ENCODE results near the gene RAB31. TPM values are rescaled to one million over a fixed set of nuclear protein-coding genes. Genes with fewer than 3 reads are reported as not detected.

Gene RAB31
- total RNA-seq, 1 experiment from 2014 or later = 66.9 TPM

- DNase-seq (ENCODE audit: extremely low read depth, low read depth) = no peak
Measured at GRCh38 chr18:9711361-9712129, 3.4 kb downstream of the RAB31 start.

DNA sequence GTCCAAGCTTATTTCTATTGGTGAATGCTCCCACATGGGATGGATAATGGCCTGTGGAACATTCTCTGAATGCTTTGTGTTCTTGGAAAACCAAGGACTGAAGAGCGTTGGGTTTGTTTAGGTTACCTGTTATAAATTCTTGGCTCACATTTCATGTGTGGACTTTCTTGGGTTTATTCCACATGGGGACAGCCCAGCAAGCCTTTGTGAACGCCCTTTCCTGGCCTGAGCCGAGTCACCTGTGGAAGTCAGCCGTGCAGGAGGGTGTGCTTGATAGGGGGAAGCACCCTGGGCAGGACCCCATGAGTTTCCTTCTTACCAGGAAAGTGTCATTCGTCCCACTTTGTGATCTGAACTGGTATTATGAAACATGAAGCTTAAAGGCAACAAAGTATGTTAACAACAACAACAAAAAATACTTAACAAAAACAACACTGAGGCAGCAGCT lies 4.1 kb downstream of the RAB31 start:
- DNase-seq (ENCODE audit: extremely low read depth, low read depth) = no peak

DNA sequence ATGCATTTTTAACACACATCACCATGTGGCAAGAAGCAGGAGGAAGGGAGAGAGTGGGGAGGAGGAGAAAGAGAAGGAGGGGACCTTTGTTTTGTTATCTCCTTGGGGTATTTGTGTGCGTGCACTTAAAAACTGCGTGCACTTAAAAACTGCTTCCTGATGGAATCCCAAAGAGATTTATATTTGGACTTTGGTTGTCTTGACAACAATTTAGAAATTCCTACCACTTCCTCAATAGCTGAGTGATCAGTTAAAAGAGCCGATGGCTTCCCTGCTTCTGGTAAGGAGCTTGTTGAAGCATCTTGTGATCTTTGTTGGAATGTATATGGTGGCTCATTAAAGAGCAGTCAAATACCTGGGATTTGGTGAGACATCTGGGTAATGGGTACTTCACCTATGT lies 4.5 kb downstream of the RAB31 start:
- no peak for DNase-seq (ENCODE audit: extremely low read depth, low read depth)

GRCh38 chr18:9714266-9715087 lies 6.4 kb downstream of the RAB31 start:
- no peak for DNase-seq (ENCODE audit: extremely low read depth, low read depth)

DNA sequence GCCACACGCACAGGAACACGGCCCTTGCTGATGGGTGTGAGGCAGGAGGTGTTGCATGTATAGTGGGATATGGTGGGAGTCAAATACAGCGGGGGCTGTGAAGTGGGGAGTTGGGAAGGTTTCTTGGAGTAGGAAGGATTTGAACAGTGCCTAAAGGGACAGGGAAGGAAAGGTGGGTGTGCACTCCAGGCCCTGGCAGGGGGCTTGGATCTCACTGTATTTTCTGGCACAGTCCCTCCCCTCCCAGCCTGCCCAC lies 6.9 kb downstream of the RAB31 start:
- DNase-seq (ENCODE audit: extremely low read depth, low read depth) = no peak

DNA sequence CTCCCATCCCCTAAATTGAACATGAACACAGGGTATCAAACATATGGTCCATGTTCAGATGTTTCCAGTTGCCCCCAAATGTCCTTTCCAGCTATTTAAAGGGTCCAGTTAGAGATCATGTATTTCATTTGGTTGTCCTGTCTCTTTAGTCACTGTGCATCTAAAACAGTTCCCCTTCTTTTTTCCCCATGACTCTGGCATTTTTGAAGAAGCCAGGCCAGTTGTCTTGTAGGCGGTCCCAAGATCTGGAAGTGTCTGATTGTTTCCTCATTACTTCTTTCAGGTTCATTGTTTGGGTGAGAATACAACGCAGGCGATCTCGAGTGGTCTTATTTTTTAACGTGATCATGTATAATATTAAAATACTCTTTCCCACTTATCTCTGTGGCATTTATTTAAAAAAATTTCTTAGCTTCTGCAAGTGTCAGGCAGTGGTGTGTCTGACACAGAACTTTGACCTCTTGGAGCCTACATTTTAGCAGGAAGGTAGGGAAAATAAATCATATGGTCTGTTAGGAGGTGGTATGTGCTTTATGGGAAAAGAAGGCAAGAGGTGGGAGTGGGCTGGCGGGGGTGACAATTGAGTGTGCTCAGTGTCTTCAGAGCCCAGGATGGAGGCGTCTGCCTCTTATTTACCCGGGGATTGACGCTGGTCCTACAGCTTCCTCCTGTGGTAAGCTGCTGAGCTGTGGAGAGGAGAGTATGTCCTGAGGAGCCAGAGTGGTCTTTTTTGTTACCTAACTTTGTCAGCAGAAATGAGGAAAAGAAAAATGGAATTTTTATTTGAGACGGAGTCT lies 8.1 kb downstream of the RAB31 start:
- no peak for DNase-seq (ENCODE audit: extremely low read depth, low read depth)

DNA sequence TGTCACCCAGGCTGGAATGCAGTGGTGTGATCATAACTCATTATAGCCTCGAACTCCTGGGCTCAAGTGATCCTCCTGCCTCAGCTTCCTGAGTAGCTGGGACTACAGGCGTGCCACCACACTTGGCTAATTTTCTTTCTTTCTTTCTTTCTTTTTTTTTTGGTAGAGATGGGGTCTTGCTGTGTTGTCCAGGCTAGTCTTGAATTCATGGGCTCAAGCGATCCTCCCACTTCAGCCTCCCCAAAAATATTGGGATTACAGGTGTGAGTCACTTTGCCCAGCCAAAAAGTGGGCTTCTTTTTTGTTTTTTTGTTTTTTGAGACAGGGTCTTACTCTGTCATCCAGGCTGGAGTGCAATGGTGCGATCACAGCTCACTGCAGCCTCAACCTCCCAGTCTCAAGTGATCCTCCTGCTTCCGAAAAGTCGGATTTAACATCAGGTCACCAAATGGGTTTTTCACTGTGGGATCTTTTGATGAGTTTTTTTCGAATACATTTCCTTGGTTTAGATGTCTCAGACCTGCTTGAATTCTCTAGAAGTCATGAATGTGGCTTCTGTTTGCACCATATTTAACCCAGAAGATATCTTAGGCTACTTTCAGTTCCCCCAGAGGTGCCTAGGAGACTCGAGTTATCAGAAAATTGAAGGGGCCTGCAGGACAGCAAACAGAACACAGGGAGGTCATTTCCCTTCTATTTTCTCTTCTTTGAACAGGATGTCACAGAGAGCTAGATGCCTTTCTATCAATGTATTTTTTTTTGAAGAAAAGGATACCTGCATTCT lies 8.9 kb downstream of the RAB31 start:
- no peak for DNase-seq (ENCODE audit: extremely low read depth, low read depth)

DNA sequence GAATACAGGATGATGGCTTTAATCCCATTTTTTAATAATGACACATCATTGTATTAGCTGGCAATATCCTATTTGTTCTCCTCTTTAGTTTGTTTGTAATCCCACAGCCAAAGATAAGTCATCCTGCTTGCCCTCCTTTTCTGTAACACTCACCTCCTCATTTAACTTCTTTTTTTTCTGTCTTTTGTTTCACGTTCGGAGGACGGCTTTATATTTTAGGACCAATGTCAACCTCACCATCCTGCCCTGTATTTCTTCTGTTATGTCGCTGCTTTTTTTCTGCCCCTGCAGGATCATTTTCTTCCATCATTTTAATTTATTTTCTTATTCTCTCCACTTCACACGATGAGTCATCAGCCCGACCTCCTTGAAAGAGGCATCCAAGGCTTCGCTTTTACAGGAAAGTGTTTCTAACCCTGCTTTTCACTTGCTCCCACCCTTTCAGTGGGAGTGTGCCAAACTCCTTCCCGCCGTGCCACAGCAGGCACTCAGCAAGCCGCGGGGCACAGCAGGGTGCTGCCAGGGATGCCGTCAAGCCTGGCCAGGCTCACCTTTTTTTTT lies 11.4 kb downstream of the RAB31 start:
- no peak for DNase-seq (ENCODE audit: extremely low read depth, low read depth)

GRCh38 chr18:9720327-9720726 lies 12.2 kb downstream of the RAB31 start:
- DNase-seq (ENCODE audit: extremely low read depth, low read depth) = no peak

DNA sequence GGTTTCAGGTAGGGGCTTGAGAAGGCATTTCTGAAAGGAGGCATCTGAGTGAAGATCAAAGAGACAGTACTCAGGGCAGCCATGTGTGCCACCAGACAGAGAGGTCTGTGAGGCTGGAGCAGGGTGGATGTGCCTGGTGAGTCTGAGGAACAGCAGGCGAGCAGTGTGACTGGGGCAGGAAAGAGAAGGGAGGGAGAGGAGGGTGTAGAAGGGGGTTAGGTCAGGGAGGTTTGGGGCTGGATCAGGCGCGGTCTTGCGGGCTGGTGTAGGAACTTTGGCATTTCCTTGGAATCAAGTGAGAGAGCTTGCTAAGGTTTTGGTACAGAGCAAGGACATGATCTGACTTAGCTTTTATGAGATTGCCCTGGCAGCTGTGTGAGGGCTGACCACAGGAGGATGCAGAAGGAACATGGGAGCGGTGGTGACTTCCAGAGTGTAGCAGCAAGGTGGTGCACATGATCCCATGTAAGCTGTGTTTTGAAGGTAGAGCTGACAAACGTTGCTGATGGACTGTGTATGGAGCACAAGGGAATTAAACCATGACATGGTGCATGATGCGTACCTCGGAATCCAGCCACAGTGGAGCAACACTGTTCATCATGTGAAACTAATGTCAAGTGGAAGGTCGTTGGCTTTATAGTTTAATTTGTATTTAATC lies 13.9 kb downstream of the RAB31 start:
- DNase-seq (ENCODE audit: extremely low read depth, low read depth) = no peak

- DNase-seq (ENCODE audit: extremely low read depth, low read depth) = no peak
Measured at GRCh38 chr18:9722691-9723090, 14.6 kb downstream of the RAB31 start.

DNA sequence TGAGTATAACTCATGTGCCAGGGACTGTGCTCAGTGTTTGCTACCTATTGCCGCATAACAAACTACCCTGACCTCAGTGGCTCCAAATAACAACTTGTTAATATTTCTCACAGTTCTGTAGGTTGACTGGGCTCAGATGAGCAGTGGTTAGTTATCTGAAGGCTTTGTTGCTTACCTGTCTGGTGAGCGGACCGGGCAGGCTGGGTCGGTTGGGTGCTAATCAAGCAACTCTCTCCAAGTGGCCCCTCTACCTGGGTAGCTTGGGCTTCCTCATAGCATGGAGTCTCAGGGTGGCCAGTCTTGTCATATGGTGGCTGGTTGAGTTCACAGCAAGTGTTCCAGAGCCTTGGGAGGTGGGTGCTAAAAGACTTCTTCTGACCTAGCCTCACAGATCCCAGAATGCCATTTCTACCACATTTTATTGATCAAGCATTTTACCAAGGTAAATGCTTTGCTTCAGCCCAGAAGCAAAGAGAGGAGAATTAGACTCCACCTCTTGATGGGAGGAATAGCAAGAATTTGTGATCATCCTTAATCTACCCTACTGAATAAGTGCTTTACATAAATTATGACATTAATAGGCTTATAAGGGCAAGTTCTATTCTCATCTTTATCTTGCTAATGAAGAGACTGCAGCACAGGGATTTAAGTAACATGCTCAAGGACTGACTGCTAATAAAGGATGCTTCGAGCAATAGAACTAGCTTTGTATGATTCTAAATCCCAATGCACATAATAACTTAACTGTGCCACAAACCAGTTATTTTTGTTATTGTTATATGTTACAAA lies 16.9 kb downstream of the RAB31 start:
- DNase-seq (ENCODE audit: extremely low read depth, low read depth) = no peak

- DNase-seq (ENCODE audit: extremely low read depth, low read depth) = no peak
Measured at GRCh38 chr18:9726175-9726574, 18.1 kb downstream of the RAB31 start.

DNA sequence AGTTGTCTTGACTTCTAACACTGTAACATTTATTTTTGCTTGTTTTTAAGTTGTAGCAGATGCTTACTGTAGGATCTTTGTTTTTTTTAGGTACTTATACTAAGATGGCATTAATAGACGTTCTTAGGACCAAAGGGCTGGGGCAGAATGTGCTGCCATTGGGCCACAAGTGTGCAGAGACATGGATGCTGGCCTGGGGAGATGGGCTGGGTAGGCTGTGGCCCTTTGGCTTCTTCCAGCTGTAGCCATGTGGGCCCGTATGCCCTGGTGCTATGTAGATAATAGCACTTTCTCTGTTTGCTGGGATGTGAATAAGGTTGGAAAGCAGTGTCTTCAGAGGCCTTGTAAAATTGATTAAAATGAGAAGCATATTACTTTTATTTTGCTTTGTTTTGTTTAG lies 18.8 kb downstream of the RAB31 start:
- no peak for DNase-seq (ENCODE audit: extremely low read depth, low read depth)

- no peak for DNase-seq (ENCODE audit: extremely low read depth, low read depth)
Measured at GRCh38 chr18:9730786-9731185, 22.7 kb downstream of the RAB31 start.

- no peak for DNase-seq (ENCODE audit: extremely low read depth, low read depth)
Measured at GRCh38 chr18:9731380-9731779, 23.3 kb downstream of the RAB31 start.

- no peak for DNase-seq (ENCODE audit: extremely low read depth, low read depth)
Measured at GRCh38 chr18:9732031-9732430, 23.9 kb downstream of the RAB31 start.

- DNase-seq (ENCODE audit: extremely low read depth, low read depth) = no peak
Measured at GRCh38 chr18:9734189-9734588, 26.1 kb downstream of the RAB31 start.

DNA sequence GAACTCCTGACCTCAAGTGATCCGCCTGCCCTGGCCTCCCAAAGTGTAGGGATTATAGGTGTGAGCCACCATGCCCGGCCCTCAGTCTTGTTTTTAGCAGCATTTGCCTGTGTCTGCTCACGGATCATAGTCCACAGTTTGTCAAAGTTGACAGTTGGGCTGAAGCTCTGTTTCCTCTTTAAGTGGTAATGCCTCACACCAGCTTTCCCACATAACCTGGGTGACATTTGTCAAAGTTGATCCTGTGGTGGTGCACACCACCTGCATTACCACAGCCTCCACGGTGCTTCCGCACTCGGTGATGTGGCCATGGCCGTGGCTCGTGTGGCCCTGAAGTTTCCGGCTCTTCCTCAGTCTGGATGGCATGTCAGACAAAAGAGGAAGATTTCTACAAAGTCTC lies 27.1 kb downstream of the RAB31 start:
- no peak for DNase-seq (ENCODE audit: extremely low read depth, low read depth)
